WTC11 (cell line): ENCODE results near the gene ABCA13. TPM values are rescaled to one million over a fixed set of nuclear protein-coding genes. Genes with fewer than 3 reads are reported as not detected.

Experiments used
- ATAC-seq: fragments of 200-7000 bp; cut with Tn5 transposase; 2 replicates; pipeline ENCODE4 v1.10.0; 2021; ENCODE audit warnings: mild to moderate bottlenecking, moderate library complexity
- CTCF ChIA-PET: fragments of 300-600 bp; sonication (Branson Sonifier 250); formaldehyde crosslinking; loops from one replicate; lab custom pipeline; 2021; ENCODE audit warnings: antibody characterized with exemption; lab: Charles Lee
- POLR2A ChIA-PET: fragments of 350-600 bp; sonication (Branson Sonifier 250); formaldehyde crosslinking; loops from one replicate; lab custom pipeline; 2021; ENCODE audit warnings: antibody characterized with exemption; lab: Charles Lee
- DNase-seq: peaks from one replicate; pipeline ENCODE4 v3.0.0; 2021; ENCODE audit warnings: low spot score
- H3K27ac Mint-ChIP-seq: 2 replicates; pipeline ENCODE4 v1.8.0; 2021; ENCODE audit warnings: mixed read lengths
- H3K27me3 Mint-ChIP-seq: 2 replicates; pipeline ENCODE4 v1.8.0; 2021; ENCODE audit warnings: low read depth, mild to moderate bottlenecking, moderate library complexity, mixed read lengths
- H3K36me3 Mint-ChIP-seq: 2 replicates; pipeline ENCODE4 v1.8.0; 2021; ENCODE audit warnings: mixed read lengths
- H3K4me1 Mint-ChIP-seq: 2 replicates; pipeline ENCODE4 v1.8.0; 2022; ENCODE audit warnings: mixed read lengths
- H3K4me3 Mint-ChIP-seq: 2 replicates; pipeline ENCODE4 v1.8.0; 2021; ENCODE audit warnings: mild to moderate bottlenecking, moderate library complexity, mixed read lengths
- H3K9me3 Mint-ChIP-seq: 2 replicates; pipeline ENCODE4 v1.8.0; 2021; ENCODE audit warnings: mixed read lengths
- AFF4 ChIP-seq: sonication (generic); formaldehyde crosslinking; IDR thresholded peaks from 2 replicates; pipeline ENCODE4 v1.8.1; 2023; ENCODE audit warnings: mild to moderate bottlenecking, missing genetic modification reagents, borderline replicate concordance
- CBFB ChIP-seq: sonication (generic); formaldehyde crosslinking; IDR thresholded peaks from 2 replicates; pipeline ENCODE4 v1.8.1; 2022; ENCODE audit warnings: mild to moderate bottlenecking, low read depth, missing genetic modification reagents
- CREM ChIP-seq: sonication (generic); formaldehyde crosslinking; IDR thresholded peaks from 2 replicates; pipeline ENCODE4 v1.8.1; 2022; ENCODE audit warnings: mild to moderate bottlenecking, missing genetic modification reagents, moderate library complexity
- CTCF ChIP-seq: fragments of 200-600 bp; IDR thresholded peaks from 2 replicates; pipeline ENCODE4 v1.8.0; 2022; ENCODE audit warnings: antibody characterized with exemption
- MXD4 ChIP-seq: fragments of 250-450 bp; sonication (Bioruptor Pico); IDR thresholded peaks from 2 replicates; pipeline ENCODE4 v1.8.0; 2021; ENCODE audit warnings: mild to moderate bottlenecking, moderate library complexity, borderline replicate concordance
- MYBL2 ChIP-seq: sonication (generic); formaldehyde crosslinking; IDR thresholded peaks from 2 replicates; pipeline ENCODE4 v1.8.1; 2023; ENCODE audit warnings: mild to moderate bottlenecking, moderate library complexity, missing genetic modification reagents
- NR1H2 ChIP-seq: sonication (generic); formaldehyde crosslinking; IDR thresholded peaks from 2 replicates; pipeline ENCODE4 v1.9.0; 2021; ENCODE audit warnings: mild to moderate bottlenecking, moderate library complexity, missing genetic modification reagents
- PRDM15 ChIP-seq: sonication (generic); formaldehyde crosslinking; IDR thresholded peaks from 2 replicates; pipeline ENCODE4 v1.8.0; 2022; ENCODE audit warnings: missing genetic modification reagents
- SOX15 ChIP-seq: fragments of 250-450 bp; sonication (Bioruptor Pico); IDR thresholded peaks from 2 replicates; pipeline ENCODE4 v1.9.0; 2021; ENCODE audit warnings: mild to moderate bottlenecking
- USF1 ChIP-seq: sonication (generic); formaldehyde crosslinking; IDR thresholded peaks from 2 replicates; pipeline ENCODE4 v1.8.0; 2022; ENCODE audit warnings: mild to moderate bottlenecking, missing genetic modification reagents
- ZBTB43 ChIP-seq: sonication (generic); formaldehyde crosslinking; IDR thresholded peaks from 2 replicates; pipeline ENCODE4 v1.8.1; 2023; ENCODE audit warnings: mild to moderate bottlenecking, missing genetic modification reagents
- ZNF396 ChIP-seq: fragments of 250-450 bp; sonication (Bioruptor Pico); IDR thresholded peaks from 2 replicates; pipeline ENCODE4 v1.8.0; 2021; ENCODE audit warnings: mild to moderate bottlenecking, moderate library complexity, borderline replicate concordance
- ZNF416 ChIP-seq: fragments of 250-450 bp; sonication (Bioruptor Pico); IDR thresholded peaks from 2 replicates; pipeline ENCODE4 v1.9.0; 2021; ENCODE audit warnings: mild to moderate bottlenecking, inconsistent platforms
- total RNA-seq: library from RNA; stranded (reverse); gene quantifications from 3 replicates; pipeline ENCODE4 v1.2.3, GENCODE V29; 2021
- TF ChIP-seq, protein P1 (sequence below): sonication (generic); formaldehyde crosslinking; conservative IDR thresholded peaks from 2 replicates; pipeline ENCODE4 v1.8.1; 2023; ENCODE audit warnings: mild to moderate bottlenecking, low read depth, missing genetic modification reagents, moderate library complexity

Gene ABCA13
- total RNA-seq, 1 experiment from 2014 or later = 0.04 TPM

GRCh38 chr7:48634116-48634632 is 462.9 kb downstream of the ABCA13 start (continued):
- TF ChIP-seq CTCF (no peak), MXD4 (CRISPR knock-in tag) (no peak), ZBTB43 (no peak)

GRCh38 chr7:48635796-48636195 is 464.5 kb downstream of the ABCA13 start:
- Mint-ChIP-seq H3K27ac (no peak overlapping the region), H3K27me3 (no peaks in the 10 kb centered on the region), H3K4me1 (peaks cover 11% of the 10 kb centered on the region; the same call in 1 of the 2 replicates), H3K9me3 (no peaks in the 10 kb centered on the region), H3K36me3 (no peaks in the 10 kb centered on the region), H3K4me3 (no peak overlapping the region)
- no peak for TF ChIP-seq MXD4 (CRISPR knock-in tag)
- TF ChIP-seq USF1 (CRISPR knock-in tag) = no peak
- TF ChIP-seq ZNF416 (CRISPR knock-in tag) = no peak
- no peak for TF ChIP-seq MYBL2 (CRISPR knock-in tag)
- TF ChIP-seq CBFB = no peak
- TF ChIP-seq CREM (CRISPR knock-in tag) = no peak
- TF ChIP-seq, protein P1, sequence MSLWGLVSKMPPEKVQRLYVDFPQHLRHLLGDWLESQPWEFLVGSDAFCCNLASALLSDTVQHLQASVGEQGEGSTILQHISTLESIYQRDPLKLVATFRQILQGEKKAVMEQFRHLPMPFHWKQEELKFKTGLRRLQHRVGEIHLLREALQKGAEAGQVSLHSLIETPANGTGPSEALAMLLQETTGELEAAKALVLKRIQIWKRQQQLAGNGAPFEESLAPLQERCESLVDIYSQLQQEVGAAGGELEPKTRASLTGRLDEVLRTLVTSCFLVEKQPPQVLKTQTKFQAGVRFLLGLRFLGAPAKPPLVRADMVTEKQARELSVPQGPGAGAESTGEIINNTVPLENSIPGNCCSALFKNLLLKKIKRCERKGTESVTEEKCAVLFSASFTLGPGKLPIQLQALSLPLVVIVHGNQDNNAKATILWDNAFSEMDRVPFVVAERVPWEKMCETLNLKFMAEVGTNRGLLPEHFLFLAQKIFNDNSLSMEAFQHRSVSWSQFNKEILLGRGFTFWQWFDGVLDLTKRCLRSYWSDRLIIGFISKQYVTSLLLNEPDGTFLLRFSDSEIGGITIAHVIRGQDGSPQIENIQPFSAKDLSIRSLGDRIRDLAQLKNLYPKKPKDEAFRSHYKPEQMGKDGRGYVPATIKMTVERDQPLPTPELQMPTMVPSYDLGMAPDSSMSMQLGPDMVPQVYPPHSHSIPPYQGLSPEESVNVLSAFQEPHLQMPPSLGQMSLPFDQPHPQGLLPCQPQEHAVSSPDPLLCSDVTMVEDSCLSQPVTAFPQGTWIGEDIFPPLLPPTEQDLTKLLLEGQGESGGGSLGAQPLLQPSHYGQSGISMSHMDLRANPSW (CRISPR knock-in tag) = no peak
- no peak for TF ChIP-seq CTCF
- no peak for TF ChIP-seq SOX15 (CRISPR knock-in tag)
- TF ChIP-seq NR1H2 (CRISPR knock-in tag) = no peak
- no peak for TF ChIP-seq PRDM15 (CRISPR knock-in tag)
- TF ChIP-seq ZNF396 (CRISPR knock-in tag) = no peak
- no peak for TF ChIP-seq AFF4 (CRISPR knock-in tag)
- POLR2A ChIA-PET = no interaction called here
- CTCF ChIA-PET = no interaction called here
- DNase-seq (no peak), ATAC-seq (no peak)
